GM19023 (cell line): ENCODE results near the gene ELP6.
"Not testable (repeated sequence)": the region's sequence is repeated elsewhere in the genome, so short reads cannot be mapped to it uniquely, and the experiment has no call there.

Experiments
- ATAC-seq: cut with Tn5 transposase; IDR thresholded peaks from one replicate; pipeline ENCODE4 v1.9.1; 2021; ENCODE audit warnings: mild to moderate bottlenecking, moderate library complexity; ENCODE audit not compliant: unreplicated experiment

The ELP6 gene

DNA sequence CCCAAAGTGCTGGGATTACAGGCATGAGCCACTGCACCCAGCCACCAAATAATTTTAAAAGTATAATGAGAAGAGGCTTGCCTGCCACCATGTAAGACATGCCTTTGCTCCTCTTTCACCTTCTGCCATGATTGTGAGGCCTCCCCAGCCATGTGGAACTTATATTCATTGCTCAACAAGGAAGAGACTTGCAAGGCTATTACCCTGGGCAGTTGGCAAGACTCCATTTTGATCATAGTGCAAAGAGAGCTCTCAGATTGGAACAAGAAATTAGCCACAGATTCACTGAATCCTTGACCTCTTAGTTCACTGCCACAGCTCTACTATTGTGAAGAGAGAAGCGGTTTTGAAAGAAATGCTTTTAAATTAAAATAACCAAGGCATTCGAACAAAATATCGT, 43.9 kb downstream of the ELP6 start:
- no peak for ATAC-seq

DNA sequence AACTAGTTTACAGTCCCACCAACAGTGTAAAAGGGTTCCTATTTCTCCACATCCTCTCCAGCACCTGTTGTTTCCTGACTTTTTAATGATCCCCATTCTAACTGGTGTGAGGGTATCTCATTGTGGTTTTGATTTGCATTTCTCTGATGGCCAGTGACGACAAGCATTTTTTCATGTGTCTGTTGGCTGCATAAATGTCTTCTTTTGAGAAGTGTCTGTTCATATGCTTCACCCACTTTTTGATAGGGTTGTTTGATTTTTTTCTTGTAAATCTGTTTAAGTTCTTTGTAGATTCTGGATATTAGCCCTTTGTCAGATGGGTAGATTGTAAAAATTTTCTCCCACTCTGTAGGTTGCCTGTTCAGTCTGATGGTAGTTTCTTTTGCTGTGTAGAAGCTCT, 45.2 kb downstream of the ELP6 start:
- not testable (repeated sequence) for ATAC-seq

DNA sequence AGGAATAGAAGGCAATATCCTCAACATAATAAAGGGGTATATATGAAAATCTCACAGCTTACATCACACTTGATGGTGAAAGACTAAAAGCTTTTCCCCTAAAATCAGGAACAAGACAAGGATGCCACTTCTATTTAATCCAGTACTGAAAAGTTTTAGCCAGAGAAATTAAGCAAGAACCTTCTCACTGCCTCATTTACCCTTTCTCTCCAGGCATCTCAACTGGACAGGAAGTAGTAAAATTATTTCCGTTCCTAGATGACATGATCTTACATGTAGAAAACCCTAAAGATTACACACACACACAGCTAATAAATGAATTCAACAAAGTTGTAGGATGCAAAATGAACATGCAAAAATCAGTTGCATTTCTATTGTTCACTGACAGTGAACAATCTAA, 48.9 kb downstream of the ELP6 start:
- ATAC-seq: no peak

DNA sequence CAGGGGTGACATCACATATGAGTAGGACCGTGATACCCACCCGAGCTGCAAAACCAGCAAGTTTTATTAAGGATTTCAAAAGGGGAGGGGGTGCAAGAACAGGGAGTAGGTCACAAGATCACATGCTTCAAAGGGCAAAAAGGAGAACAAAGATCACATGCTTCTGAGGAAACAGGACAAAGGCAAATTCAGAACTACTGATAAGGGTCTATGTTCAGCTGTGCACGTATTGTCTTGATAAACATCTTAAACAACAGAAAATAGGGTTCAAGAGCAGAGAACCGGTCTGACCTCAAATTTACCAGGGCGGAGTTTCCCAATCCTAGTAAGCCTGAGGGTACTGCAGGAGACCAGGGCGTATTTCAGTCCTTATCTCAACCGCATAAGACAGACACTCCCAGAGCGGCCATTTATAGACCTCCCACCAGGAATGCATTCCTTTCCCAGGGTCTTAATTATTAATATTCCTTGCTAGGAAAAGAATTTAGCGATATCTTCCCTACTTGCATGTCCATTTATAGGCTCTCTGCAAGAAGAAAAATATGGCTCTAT, 53.9 kb downstream of the ELP6 start:
- ATAC-seq: not testable (repeated sequence)

DNA sequence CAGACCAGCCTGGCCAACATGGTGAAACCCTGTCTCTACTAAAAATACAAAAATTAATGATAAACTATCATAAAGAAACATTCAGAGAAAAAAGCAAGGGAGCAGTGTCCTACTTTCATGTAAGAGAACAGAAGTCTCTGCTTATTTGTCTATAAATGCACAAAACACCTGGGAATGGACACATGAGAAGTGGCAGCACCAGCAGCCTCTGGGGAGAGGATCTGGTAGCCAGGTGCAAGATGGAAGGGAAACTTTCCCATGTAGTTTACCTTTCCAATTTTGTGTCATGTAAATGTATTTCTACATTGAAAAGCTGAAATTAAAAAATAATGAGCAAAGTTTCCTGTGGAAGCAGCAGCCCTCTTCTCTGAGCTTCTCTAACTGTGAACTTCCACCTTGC, 56.5 kb downstream of the ELP6 start:
- no peak for ATAC-seq

DNA sequence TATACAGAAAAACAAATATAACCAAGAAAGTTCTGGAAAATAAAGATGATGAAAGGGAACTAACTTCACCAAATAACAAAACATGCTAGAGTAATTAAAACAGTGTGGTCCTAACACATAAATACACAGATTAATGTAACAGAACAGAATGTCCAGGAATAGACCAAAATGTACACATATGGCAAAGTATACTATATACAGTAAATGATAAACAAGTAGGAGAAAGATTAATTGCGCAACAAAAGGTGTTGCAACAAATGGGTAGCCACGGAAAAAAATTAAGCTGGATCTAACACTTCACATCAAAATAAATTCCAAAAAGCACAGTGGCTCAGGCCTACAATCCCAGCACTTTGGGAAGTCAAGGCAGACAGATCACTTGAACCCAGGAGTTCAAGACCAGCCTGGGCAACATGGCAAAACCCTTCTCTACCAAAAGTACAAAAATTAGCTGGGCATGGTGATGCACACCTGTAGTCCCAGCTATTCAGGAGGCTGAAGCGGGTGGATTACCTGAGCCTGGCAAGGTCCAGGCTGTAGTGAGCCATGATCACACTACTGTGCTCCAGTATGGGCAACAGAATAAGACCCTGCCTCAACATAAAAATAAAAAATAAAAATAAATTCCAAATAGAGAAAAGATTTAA, 57.6 kb downstream of the ELP6 start:
- ATAC-seq: no peak

DNA sequence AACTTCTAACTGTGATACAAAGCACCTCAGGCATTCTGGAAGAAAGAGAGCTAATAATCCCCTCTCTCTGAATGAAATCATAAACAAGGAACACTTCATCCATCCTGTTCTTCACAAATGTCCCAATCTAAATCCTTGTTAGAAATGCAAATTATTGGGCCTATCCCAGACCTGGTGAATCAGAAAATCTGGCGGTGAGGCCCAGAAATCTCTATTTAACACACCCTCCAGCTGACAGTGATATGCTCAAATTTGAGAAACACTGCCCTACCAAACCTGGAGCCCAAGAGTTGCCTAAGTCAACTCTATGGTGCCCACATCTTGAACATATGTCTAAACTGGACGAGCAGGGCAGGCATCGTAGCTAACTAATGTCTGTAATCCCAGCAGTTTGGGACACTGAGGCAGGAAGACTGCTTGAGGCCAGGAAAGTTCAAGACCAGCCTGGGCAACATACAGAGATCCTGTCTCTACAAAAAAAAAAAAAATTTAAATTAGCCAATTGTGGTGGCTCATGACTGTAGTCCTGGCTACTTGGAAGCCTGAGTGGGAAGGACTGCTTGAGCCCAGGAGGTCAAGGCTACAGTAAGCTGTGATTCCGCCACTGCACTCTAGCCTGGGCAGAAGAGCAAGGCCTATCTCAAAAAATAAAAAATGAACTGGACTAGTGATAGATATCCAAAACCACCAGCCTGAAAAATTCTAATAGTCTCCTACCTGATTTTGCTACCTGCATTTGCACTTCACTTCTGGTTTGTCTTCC, 60.9 kb downstream of the ELP6 start:
- ATAC-seq: no peak
